Bronchial epithelial cell (primary cell): Measurements from ENCODE around the gene LILRB5. TPM values are rescaled to one million over a fixed set of nuclear protein-coding genes. Genes with fewer than 3 reads are reported as not detected.
"Not testable (repeated sequence)": the region's sequence is repeated elsewhere in the genome, so short reads cannot be mapped to it uniquely, and the experiment has no call there.

ENCODE experiments used
- DNase-seq: peaks from one replicate; pipeline ENCODE4 v3.0.0-alpha.2; 2010; ENCODE audit warnings: low read depth
- FAIRE-seq: peaks from 2 replicates; lab custom pipeline; 2011; peaks lifted over from hg19 to GRCh38; lab: Jason Lieb, UNC
- H3K27me3 ChIP-seq: 2 replicates; pipeline ENCODE4 v1.5.1; 2011; ENCODE audit warnings: low read length; ENCODE audit not compliant: control insufficient read depth, insufficient read depth
- H3K36me3 ChIP-seq: 2 replicates; pipeline ENCODE4 v1.5.1; 2011; ENCODE audit warnings: low read length; ENCODE audit not compliant: control insufficient read depth, insufficient read depth
- H3K4me3 ChIP-seq: 2 replicates; pipeline ENCODE4 v1.5.1; 2011; ENCODE audit warnings: mild to moderate bottlenecking, low read depth, low read length, control low read depth
- total RNA-seq: library from RNA; depleted of rRNA; stranded (reverse); fragments of >200 nt; gene quantifications from 2 replicates; pipeline ENCODE4 v1.2.1, GENCODE V29; 2014
- TF ChIP-seq, protein P1 (sequence below): IDR thresholded peaks from 2 replicates; pipeline ENCODE4 v1.5.1; 2011; ENCODE audit warnings: mild to moderate bottlenecking, moderate library complexity, low read length, control low read depth, inconsistent platforms; ENCODE audit not compliant: insufficient read depth, severe bottlenecking

LILRB5 gene
- total RNA-seq, 1 donor from 2014 or later = not detected

GRCh38 chr19:54207676-54207982 is 49.4 kb downstream of the LILRB5 start:
- peaks cover 43% of the 10 kb centered on the region for H3K36me3 ChIP-seq
- no peak overlapping the region for H3K4me3 ChIP-seq
- no peak for FAIRE-seq
- no peaks in the 10 kb centered on the region for H3K27me3 ChIP-seq
- DNase-seq = no peak
- TF ChIP-seq, protein P1, sequence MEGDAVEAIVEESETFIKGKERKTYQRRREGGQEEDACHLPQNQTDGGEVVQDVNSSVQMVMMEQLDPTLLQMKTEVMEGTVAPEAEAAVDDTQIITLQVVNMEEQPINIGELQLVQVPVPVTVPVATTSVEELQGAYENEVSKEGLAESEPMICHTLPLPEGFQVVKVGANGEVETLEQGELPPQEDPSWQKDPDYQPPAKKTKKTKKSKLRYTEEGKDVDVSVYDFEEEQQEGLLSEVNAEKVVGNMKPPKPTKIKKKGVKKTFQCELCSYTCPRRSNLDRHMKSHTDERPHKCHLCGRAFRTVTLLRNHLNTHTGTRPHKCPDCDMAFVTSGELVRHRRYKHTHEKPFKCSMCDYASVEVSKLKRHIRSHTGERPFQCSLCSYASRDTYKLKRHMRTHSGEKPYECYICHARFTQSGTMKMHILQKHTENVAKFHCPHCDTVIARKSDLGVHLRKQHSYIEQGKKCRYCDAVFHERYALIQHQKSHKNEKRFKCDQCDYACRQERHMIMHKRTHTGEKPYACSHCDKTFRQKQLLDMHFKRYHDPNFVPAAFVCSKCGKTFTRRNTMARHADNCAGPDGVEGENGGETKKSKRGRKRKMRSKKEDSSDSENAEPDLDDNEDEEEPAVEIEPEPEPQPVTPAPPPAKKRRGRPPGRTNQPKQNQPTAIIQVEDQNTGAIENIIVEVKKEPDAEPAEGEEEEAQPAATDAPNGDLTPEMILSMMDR = no peak

DNA sequence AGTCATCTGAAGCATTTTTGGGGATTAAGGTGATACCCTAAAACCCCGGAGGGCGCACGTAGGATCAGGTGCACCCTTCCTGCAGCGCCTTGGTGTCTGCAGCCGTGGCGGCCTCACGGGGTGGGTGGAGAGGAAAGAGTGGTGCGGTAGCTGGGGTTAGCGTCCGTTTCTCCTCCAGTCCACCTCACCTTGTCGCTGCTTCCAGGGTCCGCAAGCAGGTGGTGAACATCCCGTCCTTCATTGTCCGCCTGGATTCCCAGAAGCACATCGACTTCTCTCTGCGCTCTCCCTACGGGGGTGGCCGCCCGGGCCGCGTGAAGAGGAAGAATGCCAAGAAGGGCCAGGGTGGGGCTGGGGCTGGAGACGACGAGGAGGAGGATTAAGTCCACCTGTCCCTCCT is 49.9 kb downstream of the LILRB5 start:
- not testable (repeated sequence) for H3K4me3 ChIP-seq, DNase-seq, FAIRE-seq, H3K27me3 ChIP-seq
- peaks cover 46% of the 10 kb centered on the region for H3K36me3 ChIP-seq

DNA sequence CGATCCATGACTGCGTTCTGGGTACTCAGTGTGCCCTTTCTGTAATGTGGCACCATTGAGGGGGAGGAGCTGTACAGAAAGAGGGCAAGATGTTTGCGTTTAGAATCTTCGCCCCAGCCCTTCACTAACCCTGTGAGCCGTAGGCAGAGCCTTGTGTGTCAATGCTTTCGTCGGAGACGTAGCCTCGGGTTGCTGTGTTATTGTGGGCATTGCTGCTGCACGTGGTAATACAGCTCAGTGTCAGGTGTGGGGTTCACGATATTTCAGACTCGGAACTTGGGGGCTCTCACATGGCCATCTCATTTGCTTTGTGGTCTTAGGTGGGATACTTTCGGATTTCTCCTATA is 50.3 kb downstream of the LILRB5 start:
- Histone ChIP-seq H3K36me3 (peaks cover 50% of the 10 kb centered on the region), H3K4me3 (no peak overlapping the region), H3K27me3 (no peaks in the 10 kb centered on the region)
- no peak for DNase-seq
- FAIRE-seq = no peak
- TF ChIP-seq, protein P1 = no peak

DNA sequence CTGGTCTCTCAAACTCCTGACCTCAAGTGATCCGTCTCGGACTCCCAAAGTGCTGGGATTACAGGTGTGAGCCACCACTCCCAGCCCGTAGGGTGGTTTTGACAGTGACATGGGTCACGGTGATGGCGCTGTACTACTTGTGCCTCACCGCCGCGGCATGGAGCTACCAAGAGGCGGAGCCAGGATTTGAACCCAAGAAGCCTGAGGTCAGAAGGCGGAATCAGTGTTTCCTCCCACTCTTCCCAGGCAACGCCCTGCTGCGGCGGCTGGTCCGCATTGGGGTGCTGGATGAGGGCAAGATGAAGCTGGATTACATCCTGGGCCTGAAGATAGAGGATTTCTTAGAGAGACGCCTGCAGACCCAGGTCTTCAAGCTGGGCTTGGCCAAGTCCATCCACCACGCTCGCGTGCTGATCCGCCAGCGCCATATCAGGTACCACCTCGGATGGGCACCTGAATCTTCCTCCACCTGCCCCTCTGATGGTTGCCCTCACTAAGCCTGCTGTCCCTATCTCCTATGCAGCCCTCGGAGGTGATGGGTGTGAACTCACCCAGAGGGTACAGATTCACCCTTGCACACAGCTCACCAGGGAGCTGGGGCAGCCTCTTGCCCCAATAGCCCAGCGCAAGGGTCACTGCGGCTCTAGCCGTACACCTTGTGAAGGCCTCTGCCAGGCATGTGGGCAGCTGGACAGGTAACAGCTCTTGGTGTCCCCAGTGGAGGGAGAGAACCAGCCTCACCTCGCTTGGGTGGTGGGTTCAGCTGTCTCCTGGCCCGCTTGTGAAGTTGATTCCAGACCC is 50.8 kb downstream of the LILRB5 start:
- Histone ChIP-seq H3K4me3 (no peak overlapping the region), H3K36me3 (peaks cover 53% of the 10 kb centered on the region), H3K27me3 (no peaks in the 10 kb centered on the region)
- no peak for DNase-seq
- FAIRE-seq = no peak
- TF ChIP-seq, protein P1 = no peak

DNA sequence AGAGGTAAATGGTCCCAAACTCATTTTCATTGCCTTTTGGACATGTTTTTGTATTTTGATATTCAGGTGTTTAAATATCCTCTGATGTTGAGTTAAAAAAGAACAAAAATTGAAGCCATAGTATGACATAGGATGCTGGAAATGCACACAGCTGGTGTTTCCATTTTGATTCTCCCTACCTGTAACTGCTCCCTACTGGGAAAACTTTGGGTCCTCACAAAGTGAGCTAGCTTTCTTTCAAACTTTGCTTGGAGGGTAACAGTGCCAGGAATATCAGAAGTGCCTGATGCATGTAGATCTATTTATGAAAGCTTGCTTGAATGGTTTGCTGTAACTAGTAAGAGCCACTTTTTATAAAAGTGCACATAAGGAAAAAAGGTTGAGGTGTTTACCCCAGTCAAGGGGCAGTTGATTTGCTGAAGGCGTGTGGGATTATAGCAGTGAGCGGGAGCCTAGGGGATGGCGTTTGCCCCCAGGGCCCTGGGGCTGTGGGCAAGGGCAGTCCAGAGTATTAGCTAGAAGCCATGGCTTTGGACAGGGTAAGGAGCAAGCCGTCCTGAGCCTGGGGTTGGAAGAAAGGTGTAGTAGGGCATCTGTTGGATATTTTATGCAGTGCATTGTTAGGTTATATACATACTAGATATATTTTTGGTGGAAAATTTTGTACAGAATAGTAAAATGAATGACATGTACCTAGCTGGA is 52.2 kb downstream of the LILRB5 start:
- no peak for DNase-seq
- H3K27me3 ChIP-seq = no peaks in the 10 kb centered on the region
- no peak for FAIRE-seq
- peaks cover 52% of the 10 kb centered on the region for H3K36me3 ChIP-seq
- H3K4me3 ChIP-seq = no peak overlapping the region
- TF ChIP-seq, protein P1 = no peak

GRCh38 chr19:54203151-54203611 is 53.9 kb downstream of the LILRB5 start:
- H3K27me3 ChIP-seq = no peaks in the 10 kb centered on the region
- DNase-seq = no peak
- TF ChIP-seq, protein P1 = no peak
- peaks cover 52% of the 10 kb centered on the region for H3K36me3 ChIP-seq
- FAIRE-seq = no peak
- no peak overlapping the region for H3K4me3 ChIP-seq
